GM21447 (cell line): ENCODE results near the gene USH1C.

ENCODE experiments used
- ATAC-seq: cut with Tn5 transposase; IDR thresholded peaks from one replicate; pipeline ENCODE4 v1.9.1; 2021; ENCODE audit not compliant: unreplicated experiment

The USH1C gene

DNA sequence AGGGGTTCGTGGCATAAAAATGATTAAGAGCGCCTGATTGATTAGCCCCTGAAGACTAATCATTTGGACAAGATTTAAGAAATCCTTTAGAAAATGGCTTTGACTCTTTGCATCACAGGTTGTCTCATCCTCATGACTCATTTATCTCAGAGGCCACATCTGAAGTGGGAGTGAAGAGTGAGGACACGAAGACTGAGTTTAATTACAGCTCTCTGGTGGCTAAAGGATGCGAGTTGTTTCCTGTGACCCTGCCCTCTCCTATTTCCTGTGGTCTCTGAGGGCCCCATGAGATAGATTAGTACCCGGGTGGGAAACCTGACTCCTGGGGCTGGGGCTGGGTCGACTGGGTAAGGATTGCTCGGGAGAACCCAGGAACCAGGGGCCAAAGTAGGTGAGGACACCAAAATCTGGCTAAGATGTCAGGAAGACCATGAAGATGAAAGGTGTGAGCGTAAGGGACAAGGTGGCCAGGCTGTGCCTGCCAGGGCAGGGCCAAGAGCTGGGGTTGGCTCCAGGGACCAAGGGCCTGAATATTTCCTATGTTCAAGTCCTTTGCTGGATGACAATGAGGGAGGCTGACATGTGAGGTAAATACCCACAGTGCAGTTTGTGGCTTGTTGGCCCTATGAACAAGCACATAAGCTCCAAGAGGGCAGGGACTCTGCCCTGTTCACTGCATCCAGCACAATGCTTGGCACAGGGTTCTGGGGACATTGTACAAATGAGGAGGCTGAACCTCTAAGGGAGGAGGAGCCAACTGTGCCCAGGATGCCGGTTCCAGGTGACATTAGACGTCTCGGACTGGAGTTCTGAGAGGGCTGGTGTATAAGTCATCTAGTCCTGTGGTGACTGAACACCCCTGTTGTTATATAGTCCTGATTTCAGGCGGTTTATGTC, 6.5 kb upstream of the USH1C start:
- ATAC-seq: no peak

DNA sequence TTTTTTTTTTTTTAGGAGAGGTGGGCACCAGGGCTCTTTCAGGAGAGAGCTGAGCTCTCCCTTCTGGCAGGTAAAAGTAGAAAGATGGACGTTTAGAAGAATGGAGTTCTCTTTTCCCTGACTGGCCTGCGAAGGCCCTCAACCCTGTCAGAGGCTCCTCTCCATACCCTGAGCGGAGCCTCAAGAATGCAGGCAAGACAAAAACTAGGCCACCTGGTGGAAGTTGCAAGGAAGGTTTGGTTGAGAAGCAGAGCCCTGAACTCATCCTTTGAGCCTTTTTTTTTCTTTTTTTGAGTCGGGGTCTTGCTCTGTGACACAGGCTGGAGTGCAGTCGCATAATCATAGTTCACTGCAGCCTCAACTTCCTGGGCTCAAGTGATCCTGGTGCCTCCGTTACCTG, 4.2 kb upstream of the USH1C start:
- ATAC-seq: no peak

DNA sequence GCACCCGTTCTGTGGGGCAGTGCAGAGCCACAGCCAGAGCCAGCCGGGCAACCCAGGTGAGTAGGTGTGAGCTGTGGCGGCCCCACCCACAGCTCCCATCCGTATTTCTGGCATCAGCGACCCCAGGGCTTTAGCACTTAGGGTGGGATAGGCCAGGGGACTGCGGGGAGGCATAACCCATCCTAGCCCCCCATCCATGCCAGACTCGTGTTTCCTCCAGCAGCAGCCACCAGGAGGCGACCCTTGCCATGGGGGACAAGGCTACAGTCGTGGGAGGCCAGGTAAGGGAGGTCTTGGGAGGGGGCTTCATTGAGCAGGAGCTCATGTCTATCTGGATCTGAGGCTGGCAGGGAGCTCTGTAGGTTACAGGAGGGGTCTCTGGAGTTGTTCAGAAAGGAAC, 3.7 kb upstream of the USH1C start:
- no peak for ATAC-seq

DNA sequence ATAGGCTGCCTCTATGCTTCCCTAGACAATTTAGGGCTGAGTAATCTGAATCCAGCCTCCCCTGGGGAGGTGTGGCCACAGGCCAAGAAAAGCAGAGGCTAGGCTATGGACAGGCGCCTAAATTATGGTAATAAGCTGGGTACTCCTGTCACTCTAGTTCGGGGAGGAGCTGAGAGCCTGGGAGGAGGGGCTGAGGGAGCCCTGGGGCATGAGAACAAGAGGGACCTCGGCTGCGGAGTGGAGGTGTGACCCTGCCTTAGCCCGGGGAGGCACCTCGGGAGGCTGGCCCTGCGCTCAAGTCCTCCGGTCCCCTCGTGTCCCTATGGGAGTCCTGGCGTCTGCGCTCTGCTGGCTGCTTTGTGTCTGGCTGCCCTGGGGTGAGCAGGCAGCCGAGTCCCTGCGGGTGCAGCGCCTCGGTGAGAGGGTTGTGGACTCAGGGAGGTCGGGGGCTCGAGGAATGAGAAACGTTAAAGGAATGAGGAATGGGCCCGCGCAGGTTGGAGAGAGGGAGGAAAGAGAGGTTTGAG, 2.9 kb upstream of the USH1C start, which contains the start of gene OTOG:
OTOG (plus strand) TSS at position 209 of the 527 bp plus-strand sequence; CDS start at position 323, 114 bp downstream.
- no peak for ATAC-seq

DNA sequence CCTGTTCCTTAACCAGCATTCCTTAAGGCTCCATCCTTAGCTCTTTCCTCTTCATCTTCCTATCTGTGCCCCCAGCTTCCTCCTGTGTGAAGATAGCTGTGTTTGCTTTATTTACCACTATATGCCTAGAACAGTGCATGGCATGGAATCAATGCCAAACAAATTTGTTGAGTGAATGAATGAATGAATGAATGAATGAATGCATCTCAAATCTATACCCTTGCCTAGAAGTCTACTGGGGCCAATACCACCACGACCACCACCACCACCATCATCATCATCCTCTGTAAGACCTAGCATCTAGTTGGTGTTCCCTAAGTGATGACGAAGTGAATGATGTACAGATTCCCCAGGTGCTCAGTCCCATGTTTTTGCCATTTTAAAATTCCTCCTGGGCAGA, 2.0 kb upstream of the USH1C start:
- no peak for ATAC-seq

DNA sequence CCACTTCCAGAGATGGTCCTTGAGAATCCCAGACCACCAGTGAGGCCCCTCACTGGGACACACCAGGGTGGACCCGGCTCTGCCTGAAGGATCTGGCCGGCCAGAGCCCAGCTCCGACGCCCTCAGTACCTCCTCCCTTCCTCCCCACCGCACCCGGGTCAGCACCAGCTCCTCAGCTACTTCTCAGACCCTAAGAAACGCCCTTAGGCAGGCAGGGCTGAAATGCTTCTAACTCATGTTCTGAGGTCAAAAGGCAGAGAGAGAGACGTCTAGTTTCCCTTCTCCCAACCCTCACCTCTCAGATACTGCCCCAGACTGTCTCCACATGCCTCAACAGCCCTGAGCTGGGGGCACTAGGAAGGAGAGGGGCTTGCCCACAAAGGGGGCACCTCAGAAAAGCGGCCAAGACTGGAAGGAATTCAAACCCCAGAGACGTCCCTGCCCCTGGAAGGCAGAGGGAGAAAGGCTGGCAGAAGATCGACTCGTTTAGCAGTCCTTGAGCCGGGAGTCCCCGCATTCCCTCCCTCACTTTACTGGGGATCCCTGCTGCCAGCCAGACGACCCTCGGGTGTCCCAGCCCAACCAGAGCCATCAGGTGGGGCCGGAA, 539 bp downstream of the USH1C start:
- ATAC-seq: no peak

DNA sequence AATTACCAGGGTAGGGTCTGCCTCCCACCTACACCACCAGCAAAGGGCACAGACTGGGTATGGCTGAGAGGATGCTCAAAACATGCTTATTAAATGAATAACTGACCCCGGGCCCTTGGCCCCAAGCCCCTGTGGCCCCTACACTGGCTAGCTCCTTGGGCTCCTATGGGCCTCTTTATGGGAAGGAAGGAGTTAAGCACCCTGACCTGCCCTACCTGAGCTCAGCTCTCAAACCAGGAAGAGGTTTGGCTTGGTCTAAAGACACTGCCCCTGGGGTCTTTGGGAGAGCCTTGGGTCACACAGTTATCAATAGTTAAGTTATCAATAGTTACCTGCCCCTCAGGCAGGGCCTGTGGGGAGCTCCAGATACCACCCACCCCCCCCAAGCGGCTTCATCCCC, 1.2 kb downstream of the USH1C start:
- no peak for ATAC-seq

DNA sequence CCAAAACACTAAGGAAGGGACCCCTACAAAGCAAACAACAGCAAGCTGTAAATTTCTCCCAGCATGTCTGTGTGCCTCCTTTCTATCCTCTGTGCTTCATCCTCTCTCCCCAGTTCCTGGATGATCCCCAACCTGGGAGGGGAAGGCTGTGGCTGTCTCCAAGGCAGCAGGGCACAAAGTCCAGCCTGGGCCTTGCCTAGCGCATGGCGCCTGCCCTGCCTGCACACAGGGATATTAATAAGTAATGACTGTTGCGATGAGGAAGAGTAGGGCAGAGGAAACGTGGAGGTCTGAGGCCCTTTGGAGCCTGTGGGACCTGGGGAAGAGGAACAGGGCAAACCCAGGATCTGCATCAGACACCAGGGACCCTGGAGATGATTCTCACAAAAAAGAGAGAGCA, 2.0 kb downstream of the USH1C start:
- ATAC-seq: no peak

DNA sequence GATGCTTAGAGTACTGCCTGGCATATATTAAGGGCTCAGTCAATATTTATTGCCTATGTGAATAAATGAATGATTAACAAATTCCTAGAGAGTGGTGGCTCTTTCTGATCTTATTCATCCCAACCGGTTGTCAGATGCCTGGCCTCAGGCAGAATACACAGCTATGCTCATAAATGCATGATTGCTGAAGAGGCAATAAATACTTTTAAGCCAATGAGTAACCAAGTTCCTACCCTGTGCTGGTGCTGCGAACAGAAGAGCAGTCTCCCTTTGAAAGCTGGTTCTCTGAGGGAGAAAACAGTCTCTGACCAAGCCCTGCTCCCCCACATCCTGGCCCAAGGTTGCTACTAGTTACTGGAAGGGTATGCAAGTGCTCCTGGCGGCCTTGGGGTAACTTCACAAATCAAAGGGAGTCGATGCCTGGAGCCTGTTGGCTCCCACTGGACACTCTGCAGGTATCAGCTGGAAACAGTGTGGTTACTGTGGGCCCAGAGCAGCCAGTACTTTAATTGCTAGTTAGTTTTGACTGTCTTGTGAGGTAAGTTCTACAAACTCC, 2.8 kb downstream of the USH1C start:
- no peak for ATAC-seq

DNA sequence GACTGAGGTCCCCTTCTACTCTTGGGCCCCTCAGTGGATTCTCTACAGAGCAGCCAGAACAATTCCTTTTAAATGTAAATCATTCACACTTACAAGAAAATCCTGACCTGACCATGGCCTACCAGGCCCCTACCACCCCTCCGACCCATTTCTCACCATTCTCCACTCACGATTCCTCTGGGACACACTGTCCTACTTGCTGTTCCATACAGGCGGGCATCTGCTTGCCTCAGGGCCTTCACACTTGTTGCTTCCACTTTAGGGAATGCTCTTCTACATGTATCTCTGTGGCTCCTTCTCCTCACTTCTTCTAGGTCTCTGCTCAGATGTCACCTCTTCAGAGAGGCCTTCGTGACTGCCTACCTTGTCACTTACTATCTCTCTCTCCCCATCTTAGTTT, 3.4 kb downstream of the USH1C start:
- ATAC-seq: no peak

DNA sequence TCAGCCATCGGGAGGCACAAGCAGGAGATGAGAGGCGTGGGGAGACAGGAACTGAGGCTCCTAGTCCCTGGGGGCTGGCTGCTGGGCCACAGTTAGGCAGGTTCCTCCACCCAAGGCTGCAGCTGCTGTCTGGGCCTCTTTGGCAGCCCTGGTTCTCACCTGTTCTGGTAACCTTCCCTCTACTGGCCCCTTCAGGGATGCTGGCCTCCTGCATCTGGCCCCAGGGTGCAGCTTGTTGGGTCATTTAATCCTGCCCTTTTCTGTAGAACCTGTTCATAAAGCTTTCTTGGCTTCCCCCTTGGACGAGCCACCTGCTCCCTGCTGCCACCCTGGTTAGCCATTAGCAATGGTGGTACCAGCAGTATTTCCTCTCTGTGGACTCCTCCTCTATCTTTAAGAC, 5.5 kb downstream of the USH1C start:
- no peak for ATAC-seq

DNA sequence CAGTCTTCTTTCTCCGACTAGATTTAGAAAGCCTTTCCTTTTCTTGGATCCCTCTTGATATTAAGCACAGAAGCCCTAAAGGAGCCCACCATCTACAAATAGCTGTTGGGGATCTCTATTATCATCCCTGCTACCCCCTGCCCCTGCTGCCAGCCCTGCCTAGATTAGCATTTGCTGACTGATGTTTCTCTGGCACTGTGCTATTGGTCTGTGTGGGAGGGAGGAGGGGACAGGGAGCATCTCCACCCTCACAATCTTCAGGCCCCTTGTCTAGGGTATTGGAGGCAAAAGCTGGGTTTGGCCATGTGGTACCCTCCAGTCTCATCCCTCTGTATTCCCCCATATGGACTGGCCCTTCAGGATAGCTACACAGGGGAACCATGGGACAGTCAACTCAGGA, 6.2 kb downstream of the USH1C start:
- no peak for ATAC-seq

DNA sequence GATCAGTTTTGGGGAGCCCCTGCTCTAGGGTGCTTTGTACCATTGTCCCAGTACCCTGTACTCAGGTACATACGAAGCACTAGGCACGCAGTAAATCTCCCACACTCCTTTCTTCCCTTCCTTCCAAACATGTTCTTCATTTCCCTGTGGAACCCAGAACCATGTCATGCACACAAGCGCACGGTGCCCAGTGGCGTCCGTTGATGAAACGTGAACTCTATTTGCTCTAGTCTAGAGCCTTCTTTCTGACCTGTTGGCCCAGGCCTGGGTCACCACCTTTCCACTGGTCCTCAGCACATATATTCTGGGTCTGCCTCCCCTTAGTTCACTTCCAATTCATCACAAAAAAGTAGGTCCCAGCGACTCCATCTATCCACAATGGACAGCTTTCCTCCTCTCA, 7.0 kb downstream of the USH1C start:
- no peak for ATAC-seq

DNA sequence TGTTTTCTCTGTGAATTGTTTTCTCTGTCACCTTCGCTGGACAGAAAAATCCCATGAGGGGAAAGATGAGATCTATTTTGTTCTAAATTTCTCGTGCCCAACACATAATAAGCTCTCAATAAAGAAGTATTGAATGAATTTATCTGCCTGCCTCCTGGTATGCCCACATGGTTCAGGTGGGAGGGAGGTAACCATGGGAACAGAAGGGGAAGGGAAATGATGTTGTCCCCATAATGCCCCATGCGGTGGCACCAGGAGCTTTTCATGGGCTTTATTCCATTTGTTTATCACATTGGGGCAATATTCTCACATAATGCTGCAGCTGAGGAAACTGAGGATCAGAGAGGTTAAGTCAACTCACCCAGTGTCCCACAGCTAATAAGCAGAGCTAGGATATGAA, 8.7 kb downstream of the USH1C start:
- no peak for ATAC-seq

DNA sequence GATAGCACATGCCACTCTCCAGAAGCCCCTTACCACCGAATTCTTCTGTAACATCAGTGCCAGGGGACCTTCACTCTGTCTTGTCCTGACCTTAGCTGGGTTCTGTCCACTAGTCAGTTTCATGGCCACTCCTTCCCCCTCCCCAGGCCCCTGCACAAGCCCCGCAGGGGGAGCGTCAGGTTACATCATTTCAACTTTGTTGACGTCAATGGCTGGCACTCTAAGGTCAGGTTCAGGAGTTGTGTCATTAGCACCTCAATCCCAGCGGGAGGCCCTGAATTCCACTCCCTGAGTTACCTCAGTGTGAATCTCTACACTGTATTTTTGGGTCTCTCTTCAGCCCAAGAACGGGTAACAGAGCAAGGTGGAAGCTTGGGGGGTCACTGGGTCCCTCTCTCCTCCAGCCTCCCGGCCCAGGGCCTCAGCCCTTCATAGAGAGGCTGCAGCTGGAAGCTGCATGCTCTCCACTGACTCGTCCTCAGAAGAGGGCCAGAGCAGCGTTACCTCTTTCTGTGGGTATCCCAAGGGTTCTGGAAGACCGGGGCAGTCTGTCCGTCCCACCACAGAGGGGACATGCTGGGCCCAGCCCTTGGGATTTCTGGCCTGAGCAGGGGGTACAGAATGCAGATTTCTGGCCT, 10.3 kb downstream of the USH1C start:
- no peak for ATAC-seq

DNA sequence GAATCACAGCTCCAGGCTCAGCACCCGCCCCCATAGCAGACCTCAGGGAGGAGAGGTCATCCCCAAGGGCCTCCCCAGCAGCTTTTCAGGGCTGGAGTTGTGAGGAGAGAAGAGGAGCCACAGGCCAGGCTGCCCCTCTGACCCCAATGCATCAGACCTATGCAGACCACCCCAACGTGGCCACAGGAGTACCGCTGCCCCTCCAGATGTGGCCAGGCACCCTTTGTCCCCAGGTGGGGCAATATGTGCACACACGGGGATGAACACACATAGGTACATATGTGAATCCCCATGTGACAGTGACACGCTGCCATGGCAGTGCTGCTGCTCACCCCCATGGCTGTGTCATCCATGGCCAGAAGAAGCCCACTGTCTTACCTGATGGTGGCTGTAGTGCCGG, 10.9 kb downstream of the USH1C start:
- ATAC-seq: no peak

DNA sequence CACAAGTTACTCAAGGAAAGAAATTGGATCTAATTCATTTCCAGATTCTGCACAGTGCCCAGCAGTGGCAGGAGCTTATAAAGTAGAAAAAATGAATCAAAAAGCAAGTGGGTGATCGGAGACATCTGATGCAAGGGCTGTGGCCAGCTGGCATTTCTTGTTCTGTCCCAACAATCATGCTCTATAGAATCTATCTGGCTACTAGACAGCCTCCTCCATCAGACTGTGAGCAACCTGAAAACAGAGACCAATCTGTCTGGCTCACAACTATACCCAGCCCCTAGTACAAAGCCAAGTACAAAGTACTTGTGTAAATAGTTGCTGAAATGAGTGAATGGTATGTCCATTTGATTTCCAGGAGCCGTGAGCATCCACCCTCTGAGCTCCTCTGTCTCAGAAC, 11.4 kb downstream of the USH1C start:
- ATAC-seq: no peak

DNA sequence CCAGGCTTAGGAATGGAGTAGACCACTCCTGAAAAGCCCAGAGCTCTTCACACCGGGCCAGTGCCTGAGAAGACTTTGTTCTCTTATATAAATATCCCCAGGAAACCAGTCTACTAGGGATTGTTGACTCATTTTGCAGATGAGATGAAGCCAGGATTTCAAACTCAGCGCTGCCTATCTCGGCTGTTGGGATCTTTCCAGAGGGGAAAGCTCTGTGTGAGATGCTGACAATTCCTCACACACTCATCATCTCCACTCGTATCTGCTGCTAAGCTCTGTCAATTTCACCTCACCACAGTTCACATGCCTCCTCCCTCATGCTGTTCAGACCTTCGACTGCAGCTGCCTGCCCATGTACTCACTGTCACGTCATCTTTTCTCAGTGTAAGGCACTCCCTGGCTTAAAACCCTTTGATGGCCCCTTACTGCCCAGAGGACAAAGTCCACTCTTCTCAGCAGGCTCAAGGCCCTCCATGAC, 12.5 kb downstream of the USH1C start:
- no peak for ATAC-seq

DNA sequence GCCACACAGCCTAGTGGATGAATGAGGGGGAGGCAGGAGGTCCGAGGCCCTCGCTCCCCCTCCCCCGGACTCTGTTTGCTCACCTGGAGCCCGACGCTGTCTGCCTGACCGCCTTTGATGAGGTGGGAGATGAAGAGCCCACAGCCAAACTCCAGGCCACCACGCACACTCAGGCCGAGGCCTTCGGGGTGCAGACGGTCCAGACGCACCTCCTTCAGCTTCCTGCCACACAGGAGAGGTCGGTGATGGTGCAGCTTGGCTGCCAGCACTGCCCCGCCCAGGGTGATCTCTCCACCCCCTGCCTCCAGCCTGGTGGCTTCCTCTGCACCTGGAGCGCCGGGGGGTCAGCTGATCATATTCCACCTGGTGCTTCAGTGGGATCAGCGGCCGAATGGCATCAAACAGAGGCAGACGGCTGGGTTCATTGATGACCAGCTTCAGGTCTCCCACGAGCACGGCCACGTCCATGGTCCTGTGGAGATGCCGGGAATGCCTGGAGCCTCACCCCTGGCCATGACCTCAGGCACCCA, 13.1 kb downstream of the USH1C start:
- ATAC-seq: no peak

DNA sequence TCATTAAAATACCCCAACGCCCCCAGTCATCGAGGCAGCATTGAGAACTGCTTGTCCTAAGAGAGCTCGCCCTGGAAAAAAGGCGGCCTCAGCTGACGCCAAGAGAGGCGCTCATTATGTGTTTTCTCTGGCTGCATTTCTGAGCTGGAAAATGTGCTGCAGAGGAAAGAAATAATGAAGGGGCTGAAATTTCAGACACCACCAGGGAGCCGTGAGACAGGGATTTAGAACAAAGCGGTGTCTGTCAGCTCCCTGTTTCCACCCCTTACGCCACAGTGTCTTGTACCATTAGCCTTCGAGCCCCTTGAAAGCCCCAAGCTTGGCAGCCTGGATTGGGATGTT, 14.4 kb downstream of the USH1C start:
- no peak for ATAC-seq
